HG03571 (cell line): ENCODE results near the gene JAM2.
A peak's percentile ranks its signal among the peaks of the same experiment; 100 is the strongest.
"Not testable (repeated sequence)": the region's sequence is repeated elsewhere in the genome, so short reads cannot be mapped to it uniquely, and the experiment has no call there.

Experiments
- ATAC-seq: cut with Tn5 transposase; IDR thresholded peaks from one replicate; pipeline ENCODE4 v1.9.1; 2021; ENCODE audit not compliant: unreplicated experiment

The JAM2 gene

DNA sequence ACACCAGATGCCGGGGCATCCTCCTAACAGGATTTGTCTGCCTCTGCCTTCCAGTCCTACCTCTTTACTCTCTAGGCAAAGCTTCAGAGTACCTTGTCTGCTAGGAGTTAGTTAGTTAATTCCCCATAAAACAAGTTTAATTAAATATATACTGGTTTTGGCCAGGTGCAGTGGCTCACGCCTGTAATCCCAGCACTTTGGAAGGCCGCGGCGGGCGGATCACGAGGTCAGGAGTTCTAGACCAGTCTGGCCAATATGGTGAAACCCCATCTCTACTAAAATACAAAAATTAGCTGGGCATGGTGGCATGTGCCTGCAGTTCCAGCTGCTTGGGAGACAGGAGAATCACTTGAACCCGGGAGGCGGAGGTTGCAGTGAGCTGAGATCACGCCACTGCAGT, 75.0 kb downstream of the JAM2 start:
- ATAC-seq: not testable (repeated sequence)

DNA sequence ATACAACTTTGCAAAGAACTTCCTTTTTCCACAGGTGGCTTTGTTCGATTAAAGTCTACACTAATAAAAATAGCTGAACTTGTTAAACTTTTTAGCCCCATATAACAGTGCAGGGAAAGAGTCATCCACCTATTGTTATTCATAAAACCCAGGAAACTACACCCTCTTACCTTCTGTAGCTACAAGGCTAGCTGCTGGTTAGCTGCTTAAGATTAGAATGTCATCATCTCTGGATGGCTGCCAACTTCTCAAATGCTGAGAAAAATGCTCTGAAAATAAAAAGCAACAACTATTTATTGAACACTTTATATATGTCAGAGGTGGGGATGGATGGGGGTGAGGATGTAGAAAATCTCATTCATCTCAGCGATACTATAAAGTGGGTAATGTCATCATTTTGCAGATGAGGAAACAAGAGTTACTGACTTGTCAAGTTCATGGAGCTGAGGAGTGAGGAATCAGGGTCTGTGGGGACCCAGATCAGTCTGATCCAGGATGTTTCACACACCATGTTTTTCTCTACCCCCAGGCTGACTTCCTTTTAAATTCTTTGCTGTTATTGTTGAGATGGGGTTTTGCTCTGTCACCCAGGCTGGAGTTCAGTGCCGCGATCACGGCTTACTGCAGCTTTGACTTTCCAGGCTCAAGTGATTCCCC, 78.6 kb downstream of the JAM2 start:
- no peak for ATAC-seq

DNA sequence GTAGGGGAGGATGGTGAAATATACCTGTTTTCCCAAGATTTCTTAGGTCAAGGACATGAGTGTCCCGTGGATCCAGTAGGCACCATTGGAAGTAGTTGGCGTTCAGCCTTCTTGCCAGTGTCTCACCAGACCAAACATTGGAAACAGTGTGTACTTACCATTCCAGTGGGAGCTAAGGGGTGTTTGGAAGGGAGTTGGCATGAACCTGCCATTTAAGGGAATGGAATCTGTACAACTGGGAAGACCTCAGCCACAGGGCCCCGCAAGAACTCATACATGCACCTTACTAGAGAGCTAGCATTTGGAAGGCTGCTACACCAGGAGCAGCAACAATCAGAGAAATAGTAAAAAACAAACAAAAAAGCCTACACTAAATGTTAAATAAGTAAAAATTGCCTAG, 82.9 kb downstream of the JAM2 start:
- ATAC-seq: no peak

DNA sequence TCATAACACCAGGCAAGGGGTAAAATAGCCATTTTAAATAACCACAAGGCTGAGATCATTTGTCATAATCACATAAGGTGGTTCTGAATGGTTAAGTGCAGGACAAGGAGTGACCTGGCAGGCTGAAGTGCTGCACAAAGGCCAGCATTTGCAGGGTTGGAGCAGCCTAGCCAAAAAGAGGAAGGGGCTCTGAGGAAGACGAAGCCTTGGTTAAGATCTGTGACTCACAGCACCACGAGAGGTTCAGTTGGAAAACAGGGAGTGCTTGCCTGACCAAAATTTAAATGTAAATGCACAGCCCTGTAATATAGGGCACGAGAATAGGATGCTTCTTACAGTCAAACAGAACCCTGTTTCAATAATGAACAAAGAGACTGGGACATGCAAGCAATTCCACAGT, 83.6 kb downstream of the JAM2 start:
- no peak for ATAC-seq

DNA sequence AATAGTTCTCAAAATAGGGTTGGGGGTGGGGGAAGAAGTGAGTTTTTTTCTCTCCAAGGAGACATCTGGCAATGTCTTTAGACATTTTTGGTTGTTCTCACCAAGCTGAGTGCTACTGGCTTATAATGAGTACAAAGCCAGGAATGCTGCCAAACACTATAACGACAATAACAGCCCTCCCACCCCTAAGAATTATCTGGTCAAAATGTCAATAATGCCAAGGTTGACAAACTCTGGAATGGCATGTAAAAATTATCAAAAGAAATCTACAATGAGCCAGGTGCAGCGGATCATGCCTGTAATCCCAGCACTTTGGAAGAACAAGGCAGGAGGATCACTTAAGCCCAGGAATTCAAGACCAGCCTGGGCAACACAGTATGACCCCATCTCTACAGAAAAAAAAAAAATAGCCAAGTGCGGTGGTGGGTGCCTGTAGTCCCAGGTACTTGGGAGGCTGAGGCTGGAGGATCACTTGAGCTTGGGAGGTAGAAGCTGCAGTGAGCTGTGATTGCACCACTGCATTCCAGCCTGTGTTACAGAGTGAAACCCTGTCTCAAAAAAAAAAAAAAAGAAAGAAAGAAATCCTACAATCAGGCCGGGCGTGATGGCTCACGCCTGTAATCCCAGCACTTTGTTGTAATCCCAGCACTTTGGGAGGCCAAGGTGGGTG, 93.2 kb downstream of the JAM2 start:
- ATAC-seq: no peak

DNA sequence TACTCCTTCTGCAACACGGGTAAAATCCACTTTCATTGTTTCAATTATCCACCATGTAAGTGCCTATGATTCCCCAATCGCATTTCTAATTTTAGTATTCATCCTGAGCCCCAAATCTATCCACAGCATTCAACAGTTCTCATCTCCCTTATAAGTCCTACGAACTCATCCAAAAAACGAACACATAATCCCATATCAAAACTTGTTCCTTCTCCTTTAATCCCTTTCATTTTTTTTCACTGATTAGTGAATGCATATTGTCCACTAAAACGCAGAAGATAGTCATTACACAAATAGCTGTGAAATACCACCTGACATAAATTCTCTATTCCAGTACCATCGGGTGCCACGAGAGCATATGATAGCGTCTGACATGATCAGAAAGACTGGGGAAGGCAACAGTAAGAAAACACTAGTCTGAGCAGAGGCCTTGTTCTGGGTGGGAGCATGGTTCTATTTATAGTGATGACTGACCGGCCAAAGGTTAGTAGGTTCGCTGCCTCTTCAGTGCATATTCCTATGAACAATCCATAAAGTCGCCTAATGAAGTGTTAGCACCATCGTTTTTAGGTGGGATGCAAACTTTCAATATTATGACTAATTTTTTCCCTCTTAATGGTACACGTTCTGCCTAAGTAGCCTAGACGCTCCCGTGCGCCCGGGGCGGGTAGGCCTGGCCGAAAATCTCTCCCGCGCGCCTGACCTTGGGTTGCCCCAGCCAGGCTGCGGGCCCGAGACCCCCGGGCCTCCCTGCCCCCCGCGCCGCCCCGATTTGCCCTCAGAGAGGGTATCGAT, 95.0 kb downstream of the JAM2 start:
- peak; percentile 5 for ATAC-seq

DNA sequence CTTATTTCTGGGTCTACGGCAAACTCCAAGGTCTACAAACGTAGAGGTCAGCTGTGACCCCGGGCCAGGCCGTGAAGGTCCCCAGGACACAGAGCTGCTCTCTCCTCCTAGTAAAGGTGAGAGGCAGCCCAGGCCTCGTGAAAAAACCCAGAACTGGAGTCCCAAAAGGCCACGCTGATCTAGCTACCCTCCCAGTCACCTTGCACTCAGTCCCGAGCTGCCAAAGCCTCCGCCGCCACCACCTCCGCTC, 95.5 kb downstream of the JAM2 start:
- ATAC-seq: no peak

DNA sequence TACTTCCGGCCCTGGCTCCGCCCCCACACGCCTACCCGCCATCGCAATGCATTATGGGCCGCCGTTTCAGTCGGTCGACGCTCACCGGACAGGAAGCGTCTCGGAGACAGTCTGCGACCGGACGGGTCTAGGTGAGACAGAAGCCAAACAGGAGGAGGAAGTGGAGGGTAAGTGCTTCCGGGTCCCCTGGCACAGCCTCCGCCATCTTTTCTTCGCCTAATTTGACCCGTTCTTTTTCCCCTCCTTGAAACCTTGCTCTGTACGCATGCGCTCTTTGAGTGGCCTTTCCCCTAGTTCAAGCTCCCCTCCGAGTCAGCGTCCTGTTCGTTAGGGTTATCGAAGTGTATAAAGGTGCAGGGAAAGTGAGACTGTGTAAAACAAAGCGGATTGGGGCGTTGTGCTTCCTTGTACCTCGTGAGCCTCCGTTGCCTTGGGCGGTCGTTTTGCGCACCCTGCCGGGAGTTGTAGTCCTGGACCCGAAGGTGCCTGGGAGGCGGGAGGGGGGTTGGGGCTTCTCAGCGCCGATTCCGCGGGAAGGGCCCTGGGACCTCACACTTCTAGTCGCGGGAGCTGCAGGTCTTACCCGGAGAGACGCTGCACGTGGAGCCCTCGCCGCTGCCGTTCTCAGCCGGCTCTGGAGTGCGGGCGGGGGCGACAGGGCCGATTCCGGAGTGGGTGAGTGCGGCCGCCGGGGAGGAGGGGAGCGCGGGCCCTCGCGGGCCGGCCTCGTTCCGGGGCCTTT, 96.0 kb downstream of the JAM2 start, which contains the start of the genes ATP5PF and GABPA:
ATP5PF (minus strand) TSS at position 1 of the 742 bp plus-strand sequence. CDS start 5,110 bp downstream, outside the sequence.
GABPA (plus strand) TSS at position 69 of the 742 bp plus-strand sequence. CDS start 6,627 bp downstream, outside the sequence.
- peak; percentile 88 for ATAC-seq

DNA sequence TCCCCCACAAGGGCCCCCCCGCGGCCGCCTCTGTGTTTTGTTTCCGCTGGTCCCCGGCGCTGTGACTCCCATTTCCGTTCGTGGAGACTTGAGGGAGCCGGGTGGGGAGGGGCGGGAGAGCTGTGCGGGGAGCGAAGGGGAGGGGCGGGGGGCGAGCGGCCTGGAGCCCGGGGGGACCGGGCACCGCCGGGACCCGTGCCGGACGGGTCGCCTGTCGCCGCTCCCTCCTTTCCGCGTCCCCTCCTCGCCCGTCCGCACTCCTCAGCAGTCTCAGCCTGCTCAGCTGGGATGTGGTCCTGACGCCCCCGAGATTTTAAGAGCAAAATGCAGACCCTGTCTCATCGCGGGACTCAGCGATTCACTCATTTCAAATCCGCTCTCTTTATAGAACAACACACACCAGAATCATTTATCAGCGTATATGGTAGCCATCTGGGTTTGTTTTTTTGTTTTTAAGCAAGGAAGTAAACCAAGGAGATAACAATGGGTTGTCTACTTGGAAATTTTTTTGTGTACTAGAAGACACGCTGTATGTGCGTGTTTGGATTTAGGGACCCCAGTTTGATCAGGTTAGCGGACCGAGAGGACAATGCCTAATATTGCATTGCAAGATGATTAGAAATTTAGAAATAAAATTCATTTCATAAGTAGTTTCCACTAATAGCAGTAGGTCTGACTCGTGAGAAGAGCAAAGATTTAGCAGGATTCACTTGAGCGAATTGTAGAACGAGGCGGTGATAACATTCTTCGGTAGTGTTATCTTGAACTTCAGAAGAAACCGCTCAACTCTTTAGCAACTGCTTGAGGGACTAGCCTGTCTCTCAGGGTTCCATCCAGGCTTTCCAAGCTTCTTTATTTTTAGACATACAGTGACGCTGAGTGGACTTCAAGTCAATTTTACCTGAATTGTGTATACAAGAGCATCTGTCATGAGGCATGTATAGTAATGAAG, 96.9 kb downstream of the JAM2 start:
- peak; percentile 3 for ATAC-seq

DNA sequence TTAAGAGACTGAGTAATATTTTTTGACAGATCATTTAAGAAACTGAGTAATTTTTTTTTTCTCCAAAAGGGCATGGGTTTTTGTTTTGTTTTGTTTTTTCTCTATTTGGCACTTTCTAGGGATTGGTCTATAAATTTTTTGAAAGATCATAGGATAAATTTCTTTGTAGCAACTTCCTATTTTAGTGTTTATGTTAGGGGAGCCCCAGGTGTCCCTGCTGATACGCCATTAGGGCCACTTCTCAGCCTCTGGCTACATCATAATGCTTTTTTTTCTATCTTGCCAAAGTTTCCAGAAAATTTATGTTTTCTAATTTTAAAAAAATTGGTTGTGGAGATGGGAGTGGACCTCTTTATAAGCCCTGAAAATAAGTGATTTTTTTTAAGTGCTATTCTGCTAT, 98.4 kb downstream of the JAM2 start:
- no peak for ATAC-seq

DNA sequence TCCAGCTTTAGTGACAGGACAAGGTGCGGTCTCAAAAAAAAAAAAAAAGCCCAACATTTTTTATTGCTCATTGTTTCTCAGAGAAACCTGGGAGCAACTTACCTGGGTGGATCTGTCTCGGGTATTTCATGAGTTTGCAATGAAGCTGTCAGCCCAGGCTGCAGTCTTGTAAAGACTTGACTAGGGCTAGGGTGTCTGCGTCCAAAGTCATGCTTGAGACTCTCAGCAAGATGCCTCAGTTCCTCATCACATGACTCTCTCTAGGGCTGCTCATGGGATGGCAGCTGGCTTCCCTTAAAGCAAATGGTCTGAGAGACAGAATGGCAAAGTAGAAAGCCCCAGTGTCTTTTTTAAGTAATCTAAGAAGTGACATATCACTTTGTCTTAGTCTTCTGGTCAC, 103.8 kb downstream of the JAM2 start:
- ATAC-seq: no peak

DNA sequence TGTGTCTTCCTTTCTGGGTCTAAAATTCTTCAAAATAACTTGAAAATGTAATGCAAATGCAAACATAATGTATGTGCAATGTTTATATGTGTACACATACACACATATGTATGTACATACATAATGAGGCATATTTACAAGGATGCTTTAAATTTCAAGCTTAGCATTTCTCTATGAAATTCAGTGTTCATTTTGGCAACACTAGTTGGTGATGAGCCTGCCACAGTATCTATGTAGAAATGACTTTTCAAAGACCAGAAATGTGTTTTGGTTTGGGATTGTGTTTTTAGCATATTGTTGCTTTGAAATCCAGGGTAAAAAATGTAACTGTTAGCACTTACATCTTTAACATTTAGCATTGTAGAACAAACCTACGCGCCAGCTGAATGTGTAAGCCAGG, 105.8 kb downstream of the JAM2 start:
- no peak for ATAC-seq

DNA sequence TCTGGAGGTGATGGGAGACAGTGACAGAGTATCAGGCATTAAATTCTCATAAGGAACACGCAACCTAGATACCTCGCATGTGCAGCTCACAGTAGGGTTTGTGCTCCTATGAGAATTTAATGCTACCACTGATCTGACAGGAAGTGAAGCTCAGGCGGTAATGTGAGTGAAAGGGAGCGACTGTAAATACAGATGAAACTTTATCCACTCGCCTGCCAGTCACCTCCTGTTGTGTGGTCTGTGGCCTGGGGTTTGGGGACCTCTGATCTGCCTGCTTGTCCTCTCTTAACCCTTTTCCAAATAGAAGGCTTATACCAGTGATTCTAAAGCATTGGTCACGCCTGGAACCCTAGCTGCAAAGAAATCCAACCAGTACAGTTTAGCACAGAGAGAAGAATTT, 111.0 kb downstream of the JAM2 start:
- no peak for ATAC-seq

DNA sequence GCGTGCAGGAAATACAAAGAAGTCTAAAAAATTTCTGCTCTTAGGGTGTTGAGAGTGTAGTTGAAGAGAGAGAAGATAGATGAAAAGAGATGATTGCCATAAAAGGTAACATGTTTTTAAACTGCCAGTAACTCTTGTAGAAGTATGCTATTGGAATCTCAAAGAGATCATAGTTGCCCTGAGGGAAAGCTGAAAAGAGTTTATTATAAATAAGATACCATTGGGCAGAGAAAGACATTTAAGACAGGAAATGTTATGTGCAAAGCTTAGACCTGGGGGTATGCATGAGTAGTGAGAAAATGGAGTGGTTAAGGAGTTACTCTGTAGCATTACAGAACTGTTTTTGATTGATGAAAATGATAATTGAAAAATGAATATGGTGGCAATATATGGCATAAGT, 113.4 kb downstream of the JAM2 start:
- ATAC-seq: no peak

DNA sequence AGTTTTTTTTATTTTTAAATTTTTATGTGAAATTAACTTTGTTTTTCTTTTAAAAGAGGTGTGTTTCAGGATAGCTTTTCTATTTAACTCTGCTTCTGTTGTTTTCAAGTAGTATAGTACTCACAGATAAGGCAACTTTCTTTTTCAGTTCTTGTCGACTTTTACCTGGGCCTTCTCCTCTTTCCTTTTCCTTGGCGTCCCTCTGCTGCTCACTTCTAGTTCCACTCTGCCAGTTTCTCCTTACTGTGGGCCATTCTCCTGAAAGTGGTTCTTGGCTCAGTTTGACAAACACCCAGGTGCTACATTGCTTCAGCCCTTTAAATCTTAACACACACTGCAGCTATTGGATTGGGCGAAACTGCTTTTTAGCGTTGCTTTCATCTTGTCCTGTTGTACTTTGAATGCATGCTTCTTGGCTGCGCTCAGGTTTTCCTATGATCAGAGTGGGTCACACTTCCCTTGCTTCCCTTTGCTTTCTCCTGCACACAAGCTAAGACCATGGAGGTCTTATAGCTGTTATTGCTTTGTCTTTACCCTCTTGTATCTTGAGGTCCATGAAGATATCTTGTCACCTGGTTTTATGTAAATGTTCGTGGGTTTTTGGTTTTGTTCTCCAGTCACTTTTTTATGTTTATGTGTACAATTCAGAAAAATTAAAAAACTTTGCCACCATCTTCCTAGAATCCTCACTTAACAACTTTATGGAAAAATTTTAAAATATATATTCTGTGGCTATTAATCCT, 117.3 kb downstream of the JAM2 start:
- no peak for ATAC-seq

DNA sequence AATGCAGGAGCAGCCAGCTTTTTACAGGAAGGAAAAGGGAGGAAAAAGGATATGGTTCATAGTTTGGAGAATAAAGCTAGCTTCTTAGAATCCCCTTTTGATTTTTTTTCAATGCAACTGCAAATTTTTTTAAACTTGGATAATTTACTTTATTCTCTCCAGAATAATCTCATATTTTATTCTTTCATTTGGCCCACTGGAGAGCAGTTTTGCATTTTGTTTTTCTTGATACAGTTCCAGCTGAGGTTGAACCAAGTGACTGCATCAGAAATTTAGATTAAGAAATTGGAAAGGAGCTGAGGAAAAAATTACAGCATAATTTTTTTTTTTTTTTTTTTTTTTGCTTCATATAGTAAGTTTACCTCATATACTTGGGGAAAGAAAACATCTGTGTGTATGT, 118.5 kb downstream of the JAM2 start:
- ATAC-seq: no peak

DNA sequence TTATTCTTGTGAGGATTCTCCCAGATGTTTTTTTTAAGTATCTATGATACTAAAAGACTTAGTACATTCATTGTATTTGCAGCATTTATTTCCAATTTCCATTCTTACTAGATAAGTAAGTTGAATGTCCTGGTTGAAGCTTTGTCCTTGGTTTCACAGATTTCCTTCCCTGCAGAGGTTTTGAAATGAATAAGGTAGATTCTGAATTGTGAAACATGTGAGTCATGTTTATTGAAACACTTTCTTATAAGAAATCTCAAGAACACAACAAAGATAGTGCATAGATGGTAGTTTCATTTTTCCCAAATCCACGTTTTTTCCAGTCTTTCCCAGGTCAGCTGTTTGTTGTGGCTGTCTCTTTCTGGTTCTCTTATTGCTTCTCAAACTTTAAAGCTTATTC, 120.5 kb downstream of the JAM2 start:
- ATAC-seq: no peak

DNA sequence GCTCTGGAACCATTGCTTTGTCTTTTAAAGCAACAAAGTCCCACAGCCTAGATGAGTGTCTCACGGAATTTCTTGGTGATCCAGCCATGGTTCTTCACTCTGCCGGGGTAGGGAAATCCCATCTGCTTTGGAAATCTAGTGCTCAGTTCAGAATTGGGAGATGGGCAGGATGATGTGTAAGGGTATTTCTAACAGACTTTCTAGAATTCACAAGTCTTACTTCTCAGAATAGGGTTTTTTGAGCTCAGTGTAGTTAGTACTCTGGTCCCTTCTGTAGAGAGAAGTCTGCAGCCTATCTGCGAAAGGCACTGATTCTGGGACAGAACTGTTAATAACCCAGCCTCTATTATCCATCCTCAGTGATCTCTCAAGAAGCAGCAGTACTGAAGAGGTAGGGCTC, 121.0 kb downstream of the JAM2 start:
- no peak for ATAC-seq

DNA sequence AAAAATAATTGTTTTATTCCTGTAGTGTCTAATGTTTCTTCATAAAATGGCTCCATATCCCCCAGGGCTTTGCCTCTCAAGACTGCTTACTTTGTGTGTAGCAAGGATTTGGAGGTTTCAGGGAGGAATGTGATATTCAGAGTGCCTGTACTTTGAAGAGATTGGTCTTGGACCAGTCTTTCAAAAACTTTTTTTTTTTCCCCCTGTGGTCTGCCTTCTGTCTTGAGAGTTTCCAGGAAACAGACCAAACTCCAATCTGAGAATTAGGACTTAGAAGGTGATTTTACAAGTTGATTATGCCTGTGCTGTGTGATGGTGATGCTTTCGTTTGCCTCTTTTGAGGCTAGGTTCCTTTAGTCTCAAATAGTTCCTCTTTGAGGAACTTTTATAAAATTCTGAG, 121.6 kb downstream of the JAM2 start:
- no peak for ATAC-seq

DNA sequence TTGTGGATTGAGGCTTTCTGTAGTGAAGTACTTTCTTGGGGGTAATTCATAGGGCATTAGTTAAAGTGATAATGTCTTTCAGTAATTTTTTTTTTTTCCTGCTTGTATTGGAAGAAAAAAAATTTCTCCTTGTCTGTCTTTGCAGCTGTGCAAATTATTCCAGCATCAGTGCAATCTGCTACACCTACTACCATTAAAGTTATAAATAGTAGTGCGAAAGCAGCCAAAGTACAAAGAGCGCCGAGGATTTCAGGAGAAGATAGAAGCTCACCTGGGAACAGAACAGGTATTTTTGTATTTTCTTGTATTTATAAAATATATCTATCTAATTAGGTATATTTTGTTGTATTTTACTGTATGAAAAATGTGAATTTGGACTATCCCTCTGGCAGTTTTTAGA, 125.0 kb downstream of the JAM2 start:
- ATAC-seq: no peak
